ENCODE data around the gene OCLN.
"Not testable (repeated sequence)": the region's sequence is repeated elsewhere in the genome, so short reads cannot be mapped to it uniquely, and the experiment has no call there.

Gene OCLN, protein sequence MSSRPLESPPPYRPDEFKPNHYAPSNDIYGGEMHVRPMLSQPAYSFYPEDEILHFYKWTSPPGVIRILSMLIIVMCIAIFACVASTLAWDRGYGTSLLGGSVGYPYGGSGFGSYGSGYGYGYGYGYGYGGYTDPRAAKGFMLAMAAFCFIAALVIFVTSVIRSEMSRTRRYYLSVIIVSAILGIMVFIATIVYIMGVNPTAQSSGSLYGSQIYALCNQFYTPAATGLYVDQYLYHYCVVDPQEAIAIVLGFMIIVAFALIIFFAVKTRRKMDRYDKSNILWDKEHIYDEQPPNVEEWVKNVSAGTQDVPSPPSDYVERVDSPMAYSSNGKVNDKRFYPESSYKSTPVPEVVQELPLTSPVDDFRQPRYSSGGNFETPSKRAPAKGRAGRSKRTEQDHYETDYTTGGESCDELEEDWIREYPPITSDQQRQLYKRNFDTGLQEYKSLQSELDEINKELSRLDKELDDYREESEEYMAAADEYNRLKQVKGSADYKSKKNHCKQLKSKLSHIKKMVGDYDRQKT

DNA sequence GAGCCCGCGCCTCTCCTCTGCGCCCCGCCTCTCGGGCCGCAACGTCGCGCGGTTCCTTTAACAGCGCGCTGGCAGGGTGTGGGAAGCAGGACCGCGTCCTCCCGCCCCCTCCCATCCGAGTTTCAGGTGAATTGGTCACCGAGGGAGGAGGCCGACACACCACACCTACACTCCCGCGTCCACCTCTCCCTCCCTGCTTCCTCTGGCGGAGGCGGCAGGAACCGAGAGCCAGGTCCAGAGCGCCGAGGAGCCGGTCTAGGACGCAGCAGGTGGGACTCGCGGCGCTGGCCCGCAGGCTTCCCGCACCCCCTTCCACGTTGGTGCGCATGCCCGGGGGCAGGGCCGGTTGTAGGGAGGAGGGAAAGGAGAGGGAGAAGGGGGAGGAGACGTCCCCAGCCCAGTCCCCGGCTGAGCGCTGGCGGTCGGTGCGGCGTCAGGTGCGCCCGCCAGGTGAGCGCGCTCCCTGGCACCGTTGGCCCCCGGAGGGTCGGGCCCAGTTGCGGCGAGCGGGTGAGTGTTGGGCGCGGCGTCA lies at the start of gene OCLN:
TSS of gene OCLN (plus strand) at position 400 of the 532 bp plus-strand sequence. CDS start 11,455 bp downstream, outside the sequence.
- DNase-seq, result peak in 1 of 3 donors; percentile 32

DNA sequence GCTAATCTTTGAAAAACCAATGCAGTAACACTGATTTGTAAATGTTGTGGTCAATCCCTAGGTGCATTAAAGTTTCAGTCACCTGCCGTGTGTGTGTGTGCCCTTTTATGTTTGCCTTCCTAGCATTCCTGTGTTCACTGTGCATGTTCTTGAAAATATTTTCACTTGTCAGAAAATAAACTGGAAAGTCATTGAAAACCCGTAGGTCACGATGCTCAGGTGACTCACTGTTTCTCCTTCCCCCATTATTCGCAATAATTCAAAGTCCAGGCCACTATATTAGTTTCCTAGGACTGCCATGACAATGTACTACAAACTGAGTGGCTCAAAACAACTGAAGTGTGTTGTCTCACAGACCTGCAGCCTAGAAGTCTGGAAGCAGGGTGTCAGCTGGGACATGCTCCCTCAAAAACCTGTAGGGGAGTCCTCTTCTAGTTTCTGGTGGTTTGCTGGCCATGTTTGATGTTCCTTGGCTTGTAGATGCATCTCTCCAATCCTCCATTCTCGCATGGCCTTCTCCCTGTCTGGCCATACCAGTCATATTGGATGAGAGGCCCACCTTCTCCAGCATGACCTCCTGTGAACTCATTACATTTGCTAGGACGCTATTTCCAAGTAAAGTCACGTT lies 48.3 kb upstream of the OCLN start:
- no peak for DNase-seq

DNA sequence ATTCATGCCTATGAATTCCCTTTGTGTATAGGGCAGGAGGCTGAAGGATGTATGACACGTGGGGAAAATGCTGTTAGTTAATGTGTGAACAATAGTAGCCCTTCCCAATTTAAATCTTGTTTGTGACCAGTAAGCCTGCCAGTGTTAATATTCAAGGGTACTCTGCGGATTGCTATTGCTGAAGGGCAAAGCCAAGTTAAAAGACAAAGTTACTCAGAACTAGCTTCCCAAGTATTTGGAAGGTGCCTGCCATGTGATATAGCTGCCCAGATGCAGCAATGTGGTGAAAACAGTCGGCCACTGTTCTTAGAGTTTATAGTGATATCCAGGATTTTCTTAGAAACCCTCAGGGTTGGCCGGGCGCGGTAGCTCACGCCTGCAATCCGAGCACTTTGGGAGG lies 43.1 kb upstream of the OCLN start:
- DNase-seq, result no peak

DNA sequence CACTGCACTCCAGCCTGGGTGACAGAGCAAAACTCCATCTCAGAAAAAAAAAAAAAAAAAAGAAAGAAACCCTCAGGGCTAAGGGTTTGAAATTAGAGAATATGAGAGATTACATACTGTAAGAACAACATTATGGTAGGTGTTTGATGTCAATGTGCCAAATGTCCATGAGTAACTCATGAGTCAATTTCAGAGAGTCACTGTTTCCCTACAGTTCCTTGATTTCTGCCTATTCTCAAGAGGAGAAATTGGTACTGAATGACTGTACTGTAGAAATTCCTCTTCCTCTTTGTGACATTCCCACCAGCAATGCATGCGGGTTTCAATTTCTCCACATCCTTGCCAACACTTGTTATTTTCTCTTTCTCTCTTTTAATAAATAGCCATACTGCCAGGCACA lies 42.5 kb upstream of the OCLN start:
- DNase-seq, result peak; percentile 63 to 89 (median 75)

DNA sequence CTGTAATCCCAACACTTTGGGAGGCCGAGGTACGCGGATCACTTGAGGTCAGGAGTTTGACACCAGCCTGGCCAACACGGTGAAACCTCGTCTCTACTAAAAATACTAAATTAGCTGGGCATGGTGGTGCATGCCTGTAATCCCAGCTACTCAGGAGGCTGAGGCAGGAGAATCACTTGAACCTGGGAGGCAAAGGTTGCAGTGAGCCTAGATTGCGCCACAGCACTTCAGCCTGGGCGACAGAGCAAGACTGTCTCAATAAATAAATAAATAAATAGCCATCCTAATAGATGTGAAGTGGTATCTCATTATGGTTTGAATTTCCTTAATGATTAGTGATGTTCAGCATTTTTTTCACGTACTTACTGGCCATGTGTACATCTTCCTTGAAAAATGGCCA lies 42.1 kb upstream of the OCLN start:
- DNase-seq, result not testable (repeated sequence)

DNA sequence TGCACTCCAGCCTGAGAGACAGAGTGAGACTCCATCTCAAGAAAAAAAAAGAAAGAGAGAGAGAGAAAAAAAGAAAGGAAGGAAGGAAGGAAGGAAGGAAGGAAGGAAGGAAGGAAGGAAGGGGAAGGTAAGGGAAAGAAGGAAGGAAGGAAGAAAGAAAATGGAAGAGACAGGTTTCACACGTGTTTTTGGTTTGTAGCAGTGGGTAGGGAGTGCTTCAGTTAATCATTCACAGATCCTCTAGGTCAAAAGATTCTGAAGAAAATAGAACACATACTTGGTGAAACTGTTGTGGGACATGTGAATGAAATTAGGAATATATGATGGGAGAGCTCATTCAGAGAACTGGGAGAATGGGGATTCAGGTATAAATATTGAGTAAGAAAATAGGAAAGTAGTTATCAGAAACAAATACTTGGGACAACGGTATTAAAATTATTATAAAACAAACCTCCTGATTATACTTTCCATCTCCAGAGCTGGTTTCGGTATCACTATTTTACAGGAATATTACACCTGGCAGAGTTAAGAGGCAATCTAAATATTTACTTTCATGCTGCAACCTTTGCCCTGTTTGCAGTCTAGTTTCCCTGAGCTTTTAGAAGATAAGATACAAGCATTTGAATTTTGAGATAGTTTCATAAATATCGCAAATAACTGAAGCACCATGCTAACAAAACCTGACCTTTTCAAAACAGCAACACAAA lies 40.5 kb upstream of the OCLN start:
- DNase-seq, result no peak

DNA sequence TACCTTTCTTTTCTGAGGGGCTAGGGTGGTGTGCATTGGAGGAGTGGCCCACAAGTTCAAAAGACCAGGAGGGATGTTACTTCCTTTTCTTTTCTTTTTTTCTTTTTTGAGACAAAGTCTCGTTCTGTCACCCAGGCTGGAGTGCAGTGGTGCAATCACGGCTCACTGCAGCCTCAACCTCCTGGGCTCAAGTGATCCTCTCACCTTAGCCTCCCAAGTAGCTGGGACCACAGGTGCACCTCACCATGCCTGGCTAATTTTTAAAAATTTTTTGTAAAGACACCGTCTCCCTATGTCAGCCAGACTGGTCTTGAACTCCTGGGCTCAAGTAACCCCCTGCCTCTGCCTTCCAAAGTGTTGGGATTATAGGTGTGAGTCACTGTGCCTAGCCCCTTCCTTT lies 39.1 kb upstream of the OCLN start:
- not testable (repeated sequence) for DNase-seq

DNA sequence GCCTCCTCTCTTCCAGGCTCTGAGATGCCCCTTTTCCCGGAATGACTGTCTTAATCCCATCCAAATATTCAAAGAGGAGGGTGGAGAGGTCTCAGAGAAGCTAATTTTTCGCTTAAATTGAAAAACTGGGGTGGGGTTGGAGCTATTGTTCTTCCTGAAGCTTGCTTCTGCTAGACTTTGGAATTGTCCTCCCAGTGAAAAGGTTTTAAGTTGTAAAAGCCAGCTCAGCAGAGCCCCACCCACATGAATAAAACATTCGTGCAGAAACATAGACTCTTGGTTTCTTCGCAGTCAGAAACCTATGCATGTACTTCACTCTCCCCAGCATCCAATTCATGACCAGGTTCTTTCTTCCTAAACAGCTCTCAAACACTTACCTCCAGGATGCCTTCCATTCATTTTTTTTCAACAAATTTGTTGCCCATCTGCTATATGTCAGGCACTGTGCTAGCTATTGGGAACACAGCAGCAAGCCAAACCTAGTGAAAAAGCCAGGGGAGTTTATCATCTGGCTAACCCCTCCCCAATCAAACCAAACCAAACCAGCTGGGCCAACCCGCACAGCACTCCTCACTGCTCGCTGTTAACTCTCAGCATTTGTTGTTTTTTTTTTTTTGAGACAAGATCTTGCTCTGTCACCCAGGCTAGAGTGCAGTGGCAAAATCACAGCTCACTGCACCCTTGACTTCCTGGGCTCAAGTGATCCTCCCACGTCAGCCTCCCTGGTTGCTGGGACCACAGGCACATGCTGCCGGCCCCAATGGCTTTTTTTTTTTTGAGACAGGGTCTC lies 37.9 kb upstream of the OCLN start:
- no peak for DNase-seq

DNA sequence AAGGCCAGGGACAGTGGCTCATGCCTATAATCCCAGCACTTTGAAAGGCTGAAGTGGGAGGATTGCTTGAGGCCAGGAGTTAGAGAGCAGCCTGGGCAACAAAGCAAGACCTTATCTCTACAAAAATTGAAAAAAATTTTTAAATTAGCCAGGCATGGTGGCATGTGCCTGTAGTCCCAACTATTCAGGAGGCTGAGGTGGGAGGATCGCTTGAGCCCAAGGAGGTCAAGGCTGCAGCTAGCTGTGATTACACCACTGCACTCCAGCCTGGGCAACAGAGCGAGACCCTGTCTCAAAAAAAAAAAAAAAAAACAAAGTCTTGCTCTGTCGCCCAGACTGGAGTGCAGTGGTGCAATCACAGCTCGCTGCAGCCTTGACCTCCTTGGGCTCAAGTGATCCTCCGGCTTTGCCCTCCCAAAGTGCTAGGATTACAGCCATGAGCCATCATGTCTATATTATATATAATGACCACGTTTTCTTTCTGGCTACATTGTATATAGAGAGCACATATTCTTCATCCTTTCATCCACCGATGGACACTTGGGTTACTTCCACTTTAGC lies 37.1 kb upstream of the OCLN start:
- not testable (repeated sequence) for DNase-seq

DNA sequence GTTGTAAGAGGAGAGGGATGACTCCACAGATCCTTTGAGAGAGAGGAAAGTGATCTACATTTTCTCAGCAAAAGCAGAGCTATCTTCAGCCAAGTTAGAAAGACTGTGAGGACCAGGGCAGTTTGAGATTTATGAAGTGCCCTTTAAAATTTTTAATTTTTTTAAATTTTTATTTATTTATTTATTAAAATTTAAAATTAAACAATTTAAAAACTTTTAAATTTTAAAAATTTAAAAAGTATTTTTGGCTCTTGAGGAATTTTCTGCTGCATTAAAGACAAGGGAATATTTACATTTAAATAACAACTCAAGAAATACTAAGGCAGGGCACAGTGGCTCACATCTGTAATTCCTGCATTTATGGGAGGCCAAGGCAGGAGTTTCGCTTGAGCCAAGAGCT lies 30.4 kb upstream of the OCLN start:
- DNase-seq, result no peak

DNA sequence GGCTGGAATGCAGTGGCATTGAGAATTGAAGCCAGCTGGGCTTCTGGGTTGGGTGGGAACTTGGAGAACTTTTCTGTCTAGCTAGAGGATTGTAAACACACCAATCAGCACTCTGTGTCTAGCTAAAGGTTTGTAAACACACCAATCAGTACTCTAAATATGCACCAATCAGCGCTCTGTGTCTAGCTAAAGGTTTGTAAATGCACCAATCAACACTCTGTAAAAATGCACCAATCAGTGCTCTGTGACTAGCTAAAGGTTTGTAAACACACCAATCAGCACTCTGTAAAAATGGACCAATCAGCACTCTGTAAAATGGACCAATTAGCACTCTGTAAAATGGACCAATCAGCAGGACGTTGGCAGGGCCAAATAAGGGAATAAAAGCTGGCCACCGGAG lies 26.2 kb upstream of the OCLN start:
- not testable (repeated sequence) for DNase-seq

DNA sequence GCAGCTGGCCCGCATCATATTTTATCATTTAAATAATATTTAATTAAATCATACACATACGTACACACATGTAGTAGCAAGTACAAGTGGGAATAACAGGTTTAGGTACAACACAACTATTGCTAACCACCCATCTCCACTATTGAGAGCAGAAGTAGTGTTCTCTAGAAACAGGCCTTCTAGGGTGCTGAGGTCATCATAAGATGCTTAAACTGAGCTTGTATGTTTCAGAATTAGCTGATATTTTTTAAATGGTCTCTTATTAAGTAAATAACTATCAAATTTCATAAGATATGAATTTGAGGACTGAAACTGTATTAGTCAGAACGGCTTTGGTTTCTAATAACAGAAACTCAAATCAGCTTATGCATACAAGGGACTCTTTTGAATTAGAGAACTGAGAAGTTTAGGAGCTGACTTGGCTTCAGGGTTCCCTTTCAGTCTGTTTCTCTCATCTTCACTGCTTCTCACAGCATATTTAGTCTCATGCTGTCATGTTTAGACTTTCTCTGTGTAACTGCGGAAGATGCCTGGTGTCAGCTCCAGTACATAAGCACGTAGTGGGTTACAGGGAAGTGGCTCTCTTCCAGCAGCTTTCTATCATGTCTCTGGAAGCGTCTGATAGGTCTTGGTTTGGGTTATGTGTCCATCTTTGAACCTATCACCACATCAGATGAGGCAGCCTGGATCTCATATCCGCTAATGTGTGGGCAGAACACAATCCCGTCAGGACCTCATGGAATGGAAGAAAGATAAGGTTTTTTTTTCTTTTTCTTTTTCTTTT lies 25.0 kb upstream of the OCLN start:
- no peak for DNase-seq

DNA sequence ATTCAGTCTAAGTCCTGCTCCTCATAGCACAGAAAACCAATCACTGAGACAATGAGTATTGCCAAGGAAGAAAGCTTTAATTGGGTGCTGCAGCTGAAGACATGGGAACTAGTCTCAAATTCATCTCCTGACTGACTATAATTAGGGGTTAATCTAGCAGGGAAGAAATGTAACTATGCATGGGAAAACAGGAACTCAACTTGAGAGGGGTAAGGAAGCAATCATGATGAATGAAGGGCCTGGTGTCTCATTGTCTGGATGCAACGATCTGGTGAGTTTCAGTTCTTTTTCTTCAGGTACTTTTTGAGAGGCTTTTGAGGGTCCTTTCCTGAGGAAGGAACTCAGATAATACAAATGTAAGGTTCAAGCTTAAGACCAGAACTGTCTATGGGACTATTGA lies 24.0 kb upstream of the OCLN start:
- DNase-seq, result no peak

DNA sequence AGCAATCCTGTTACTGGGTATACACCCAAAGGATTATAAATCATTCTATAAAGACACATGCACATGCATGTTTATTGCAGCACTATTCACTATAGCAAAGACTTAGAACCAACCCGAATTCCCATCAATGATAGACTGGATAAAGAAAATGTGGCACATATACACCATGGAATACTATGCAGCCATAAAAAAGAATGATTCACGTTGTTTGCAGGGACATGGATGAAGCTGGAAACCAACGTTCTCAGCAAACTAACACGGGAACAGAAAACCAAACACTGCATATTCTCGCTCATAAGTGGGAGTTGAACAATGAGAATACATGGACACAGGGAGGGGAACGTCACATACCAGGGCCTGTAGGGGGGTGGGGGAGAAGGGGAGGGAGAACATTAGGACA lies 21.1 kb upstream of the OCLN start:
- not testable (repeated sequence) for DNase-seq

DNA sequence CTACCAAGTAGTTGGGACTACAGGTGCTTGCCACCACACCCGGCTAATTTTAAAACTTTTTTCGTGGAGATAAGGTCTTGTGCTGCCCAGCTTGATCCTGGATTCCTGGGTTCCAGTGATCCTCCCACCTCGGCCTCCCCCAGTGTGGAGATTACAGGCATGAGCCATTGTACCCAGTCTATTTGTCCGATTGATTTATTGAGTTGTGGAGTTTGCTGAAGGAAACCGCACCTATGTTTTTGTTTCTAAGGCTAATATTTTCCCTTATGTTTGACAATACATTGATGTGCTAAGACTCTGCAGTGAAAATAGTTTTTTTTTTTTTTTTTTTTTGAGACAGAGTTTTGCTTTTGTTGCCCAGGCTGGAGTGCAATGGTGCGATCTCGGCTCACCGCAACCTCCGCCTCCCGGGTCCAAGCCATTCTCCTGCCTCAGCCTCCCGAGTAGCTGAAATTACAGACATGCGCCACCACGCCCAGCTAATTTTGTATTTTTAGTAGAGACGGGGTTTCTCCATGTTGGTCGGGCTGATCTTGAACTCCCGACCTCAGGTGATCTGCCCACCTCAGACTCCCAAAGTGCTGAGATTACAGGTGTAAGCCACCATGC lies 20.0 kb upstream of the OCLN start:
- DNase-seq, result not testable (repeated sequence)

DNA sequence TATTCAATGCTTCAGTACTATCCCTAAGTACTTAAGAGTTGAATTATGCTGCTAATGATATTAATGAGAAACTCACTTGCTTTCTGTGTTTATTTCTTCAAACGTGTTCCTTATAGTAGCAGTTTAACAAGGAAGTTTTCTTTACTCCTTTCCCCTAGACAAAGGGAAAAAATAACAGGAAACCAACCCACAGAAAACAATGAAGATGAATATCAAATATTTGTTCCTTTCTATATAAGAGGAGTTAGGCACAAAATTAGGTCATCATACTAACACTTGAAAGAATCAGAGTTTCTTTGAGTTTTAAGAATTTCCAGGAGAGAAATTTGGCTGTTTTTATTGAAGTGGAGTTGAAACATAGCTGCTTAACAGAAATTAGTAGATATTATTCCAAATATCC lies 15.4 kb upstream of the OCLN start:
- no peak for DNase-seq

DNA sequence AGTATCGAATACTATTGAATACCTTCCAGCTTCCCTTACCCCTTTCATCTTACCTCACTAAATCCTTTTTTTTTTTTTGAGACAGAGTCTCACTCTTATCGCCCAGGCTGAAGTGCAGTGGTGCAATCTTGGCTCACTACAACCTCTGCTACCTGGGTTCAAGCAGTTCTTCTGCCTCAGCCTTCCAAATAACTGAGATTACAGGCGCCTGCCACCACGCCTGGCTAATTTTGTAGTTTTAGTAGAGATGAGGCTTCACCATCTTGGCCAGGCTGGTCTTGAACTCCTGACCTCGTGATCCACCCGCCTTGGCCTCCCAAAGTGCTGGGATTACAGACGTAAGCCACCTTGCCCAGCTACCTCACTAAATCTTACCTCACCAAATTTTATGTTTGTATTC lies 14.3 kb upstream of the OCLN start:
- not testable (repeated sequence) for DNase-seq

DNA sequence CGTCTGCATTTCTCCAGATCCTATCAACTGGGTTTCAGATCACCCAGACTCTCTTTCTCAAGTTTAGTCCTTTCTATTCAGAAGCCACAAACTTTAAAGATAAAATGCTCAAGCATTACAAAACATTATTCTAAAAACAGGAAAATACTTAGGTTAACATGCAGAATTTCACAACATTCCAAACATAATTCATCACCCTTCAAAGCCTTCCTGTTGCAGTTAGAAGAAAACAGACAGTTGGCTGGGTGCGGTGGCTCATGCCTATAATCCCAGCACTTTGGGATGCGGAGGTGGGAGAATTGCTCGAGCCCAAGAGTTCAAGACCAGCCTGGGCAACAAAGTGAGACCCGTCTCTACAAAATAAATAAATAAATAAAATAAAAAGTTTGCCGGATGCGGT lies 7.7 kb upstream of the OCLN start:
- DNase-seq, result no peak

DNA sequence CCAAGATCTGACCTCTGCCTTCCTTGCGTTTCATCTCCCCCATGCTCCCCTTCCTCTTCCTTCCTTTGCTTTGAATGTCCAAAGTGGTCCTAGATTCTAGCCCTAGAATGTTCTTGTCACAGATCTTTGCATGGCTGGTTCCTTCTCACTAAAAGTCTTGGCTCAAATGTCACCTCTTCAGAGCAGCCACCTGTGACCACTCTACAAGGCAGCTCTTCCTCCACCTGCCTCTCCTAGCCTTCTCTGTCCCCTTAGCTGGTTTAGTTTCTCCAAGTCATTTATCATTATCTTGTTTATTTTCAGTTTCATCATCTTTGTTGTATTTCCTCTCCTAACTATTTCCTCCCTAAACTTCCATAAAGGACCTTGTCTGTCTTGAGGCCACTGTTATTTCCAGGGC lies 7.1 kb upstream of the OCLN start:
- DNase-seq, result no peak

DNA sequence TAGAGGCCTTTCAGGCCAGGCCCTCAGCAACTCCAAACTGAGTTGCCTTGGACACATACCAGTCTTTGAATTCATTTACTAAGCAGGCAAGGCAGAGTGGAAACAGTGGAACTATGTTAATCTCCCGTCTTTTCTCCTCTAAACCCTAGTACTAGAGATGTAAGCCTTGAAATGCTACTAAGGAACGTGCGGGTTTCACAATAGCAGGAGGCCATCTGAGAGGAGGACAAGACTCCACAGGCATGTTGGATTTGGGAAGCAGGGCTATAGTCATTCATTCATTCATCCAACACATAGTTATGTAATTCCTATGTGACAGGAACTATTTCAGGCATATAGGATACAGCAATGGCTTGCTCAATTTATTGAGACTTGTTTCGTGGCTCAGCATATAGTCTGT lies 3.3 kb upstream of the OCLN start:
- no peak for DNase-seq

DNA sequence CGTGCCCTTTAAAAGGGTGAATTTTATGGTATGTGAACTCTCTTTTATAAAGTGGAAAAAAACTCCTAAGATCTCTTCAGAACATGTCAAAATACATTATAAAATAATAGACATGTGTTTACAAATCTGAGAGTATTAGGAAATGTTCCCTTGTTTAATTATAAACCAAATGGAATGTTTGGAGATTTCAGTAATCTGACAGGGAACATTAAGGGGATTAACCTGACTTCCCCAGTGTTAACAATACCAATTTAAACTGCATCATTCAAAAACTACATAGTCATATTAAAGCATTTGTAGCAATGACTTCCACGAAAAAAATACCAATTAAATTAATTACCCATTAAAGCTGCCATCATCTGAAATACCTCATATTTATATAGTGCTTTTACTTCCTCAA lies 1.6 kb upstream of the OCLN start:
- DNase-seq, result no peak
